Neural cell (in vitro differentiated cells): ENCODE measurements around the gene PDE8A.

Experiments
- POLR2AphosphoS5 ChIP-seq: IDR thresholded peaks from 2 replicates; pipeline ENCODE4 v1.6.1; 2012
- TAF1 ChIP-seq: IDR thresholded peaks from 2 replicates; pipeline ENCODE4 v1.6.1; 2012; ENCODE audit warnings: low read depth
- TF ChIP-seq, protein P1 (sequence below): fragments of 450-650 bp; IDR thresholded peaks from 2 replicates; pipeline ENCODE4 v1.5.1; 2014; ENCODE audit warnings: antibody characterized with exemption, mild to moderate bottlenecking, moderate library complexity; ENCODE audit not compliant: poor library complexity, severe bottlenecking

DNA sequence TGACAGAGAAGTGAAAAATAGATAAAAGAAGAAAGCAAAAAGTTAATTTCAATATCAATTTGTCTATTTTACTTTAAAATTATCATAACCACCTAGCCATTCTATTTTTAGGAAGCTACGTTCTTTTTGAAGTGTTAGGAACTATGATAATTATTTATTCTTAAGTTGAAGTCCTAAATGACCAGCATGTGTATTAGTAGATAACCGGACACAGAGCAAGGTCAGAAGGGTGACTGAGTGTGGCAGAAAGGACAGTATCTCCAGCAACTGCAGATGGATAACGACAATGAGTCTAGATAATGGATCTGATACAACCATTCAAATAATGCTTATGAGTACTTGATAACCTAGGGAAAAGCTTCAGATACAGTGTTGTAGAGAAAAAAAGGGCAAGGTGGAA lies 198.0 kb downstream of the PDE8A start:
- TF ChIP-seq, protein P1, sequence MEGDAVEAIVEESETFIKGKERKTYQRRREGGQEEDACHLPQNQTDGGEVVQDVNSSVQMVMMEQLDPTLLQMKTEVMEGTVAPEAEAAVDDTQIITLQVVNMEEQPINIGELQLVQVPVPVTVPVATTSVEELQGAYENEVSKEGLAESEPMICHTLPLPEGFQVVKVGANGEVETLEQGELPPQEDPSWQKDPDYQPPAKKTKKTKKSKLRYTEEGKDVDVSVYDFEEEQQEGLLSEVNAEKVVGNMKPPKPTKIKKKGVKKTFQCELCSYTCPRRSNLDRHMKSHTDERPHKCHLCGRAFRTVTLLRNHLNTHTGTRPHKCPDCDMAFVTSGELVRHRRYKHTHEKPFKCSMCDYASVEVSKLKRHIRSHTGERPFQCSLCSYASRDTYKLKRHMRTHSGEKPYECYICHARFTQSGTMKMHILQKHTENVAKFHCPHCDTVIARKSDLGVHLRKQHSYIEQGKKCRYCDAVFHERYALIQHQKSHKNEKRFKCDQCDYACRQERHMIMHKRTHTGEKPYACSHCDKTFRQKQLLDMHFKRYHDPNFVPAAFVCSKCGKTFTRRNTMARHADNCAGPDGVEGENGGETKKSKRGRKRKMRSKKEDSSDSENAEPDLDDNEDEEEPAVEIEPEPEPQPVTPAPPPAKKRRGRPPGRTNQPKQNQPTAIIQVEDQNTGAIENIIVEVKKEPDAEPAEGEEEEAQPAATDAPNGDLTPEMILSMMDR = no peak
- no peak for TF ChIP-seq TAF1
- TF ChIP-seq POLR2AphosphoS5 = no peak
